Tibial nerve (tissue), 4 donors: ENCODE results near the gene HTR1A. TPM values are rescaled to one million over a fixed set of nuclear protein-coding genes. Genes with fewer than 3 reads are reported as not detected.

Experiments used
- DNase-seq, 2 donors: peaks; one replicate each; pipeline ENCODE4 v3.0.0-alpha.2; 2019; ENCODE audit warnings: low spot score in 2 of 2
- H3K27ac ChIP-seq, 4 donors: fragments of 200-600 bp; sonication (generic) in 3 of 4; one replicate each; pipeline ENCODE4 v1.5.1; 2017 to 2019; ENCODE audit warnings: mild to moderate bottlenecking in 1 of 4
- H3K27me3 ChIP-seq, 2 donors: fragments of 200-600 bp; sonication (generic) in 1 of 2; one replicate each; pipeline versions ENCODE4 v1.5.1 to v1.6.0; 2017 to 2019
- H3K36me3 ChIP-seq, 3 donors: fragments of 200-600 bp; sonication (generic); one replicate each; pipeline ENCODE4 v1.5.1; 2018 to 2019
- H3K4me1 ChIP-seq, 4 donors: fragments of 200-600 bp; sonication (generic) in 3 of 4; one replicate each; pipeline ENCODE4 v1.5.1; 2017 to 2019
- H3K4me3 ChIP-seq, 4 donors: fragments of 200-600 bp; sonication (generic) in 3 of 4; one replicate each; pipeline ENCODE4 v1.5.1; 2017 to 2019; ENCODE audit warnings: mild to moderate bottlenecking in 1 of 4, moderate library complexity in 1 of 4
- H3K9me3 ChIP-seq, 4 donors: fragments of 200-600 bp; sonication (generic) in 3 of 4; one replicate each; pipeline ENCODE4 v1.5.1; 2017 to 2019
- EP300 ChIP-seq, 2 donors: sonication (generic); formaldehyde crosslinking; IDR thresholded peaks; one replicate each; pipeline ENCODE4 v1.6.1; 2017; ENCODE audit warnings: antibody characterized with exemption in 2 of 2, mild to moderate bottlenecking in 1 of 2
- POLR2A ChIP-seq, 2 donors: fragments of 450-650 bp; IDR thresholded peaks; one replicate each; pipeline ENCODE4 v1.6.1; 2017; ENCODE audit warnings: antibody characterized with exemption in 2 of 2, mild to moderate bottlenecking in 2 of 2, moderate library complexity in 2 of 2
- WGBS, 2 donors: methylation state at CpG; one replicate each; pipeline ENCODE4 v1.1.5; 2018; 5-methylcytosine and 5-hydroxymethylcytosine counted together
- total RNA-seq, 4 donors: library from RNA; depleted of rRNA; stranded (reverse); fragments of >200 nt; gene quantifications; one replicate each; pipeline ENCODE4 v1.1.0, GENCODE V29; 2016
- TF ChIP-seq, protein P1 (sequence below), 5 experiments: fragments of 200-600 bp in 3 of 5; fragments of 450-650 bp in 2 of 5; sonication (generic) in 3 of 5; IDR thresholded peaks; one replicate each; pipeline ENCODE4 v1.5.1; 2016 to 2019; ENCODE audit warnings: antibody characterized with exemption in 5 of 5, mild to moderate bottlenecking in 3 of 5, moderate library complexity in 2 of 5

The HTR1A gene
- total RNA-seq, 4 donors from 2014 or later, result not detected

DNA sequence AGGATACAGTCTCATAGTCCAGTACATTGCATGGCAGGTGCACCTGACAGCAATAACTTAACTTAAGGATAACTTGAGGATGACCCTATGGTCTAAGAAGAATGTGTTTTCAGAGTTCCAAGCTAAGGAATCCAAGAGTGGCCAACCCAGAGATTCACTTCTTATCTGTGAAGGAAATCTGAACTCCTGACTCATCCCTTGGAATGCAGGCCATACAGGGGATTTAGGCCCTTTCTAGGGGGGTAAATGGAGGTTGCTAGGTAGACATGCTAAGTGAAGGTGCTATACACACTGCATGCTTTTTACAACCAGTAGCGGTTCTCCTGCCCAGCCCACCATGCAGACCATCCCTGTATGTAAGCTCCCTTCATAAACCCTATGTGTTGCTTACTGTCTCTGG lies 50.4 kb downstream of the HTR1A start:
- Histone ChIP-seq H3K27me3 (no peaks in the 10 kb centered on the region), H3K36me3 (no peaks in the 10 kb centered on the region), H3K27ac (no peak overlapping the region), H3K4me3 (no peak overlapping the region), H3K4me1 (no peaks in the 10 kb centered on the region), H3K9me3 (no peaks in the 10 kb centered on the region)
- no peak for DNase-seq
- 93 to 100% methylated on average over 1 of the region's 1 CpG for WGBS, 2 donors
- TF ChIP-seq, protein P1, sequence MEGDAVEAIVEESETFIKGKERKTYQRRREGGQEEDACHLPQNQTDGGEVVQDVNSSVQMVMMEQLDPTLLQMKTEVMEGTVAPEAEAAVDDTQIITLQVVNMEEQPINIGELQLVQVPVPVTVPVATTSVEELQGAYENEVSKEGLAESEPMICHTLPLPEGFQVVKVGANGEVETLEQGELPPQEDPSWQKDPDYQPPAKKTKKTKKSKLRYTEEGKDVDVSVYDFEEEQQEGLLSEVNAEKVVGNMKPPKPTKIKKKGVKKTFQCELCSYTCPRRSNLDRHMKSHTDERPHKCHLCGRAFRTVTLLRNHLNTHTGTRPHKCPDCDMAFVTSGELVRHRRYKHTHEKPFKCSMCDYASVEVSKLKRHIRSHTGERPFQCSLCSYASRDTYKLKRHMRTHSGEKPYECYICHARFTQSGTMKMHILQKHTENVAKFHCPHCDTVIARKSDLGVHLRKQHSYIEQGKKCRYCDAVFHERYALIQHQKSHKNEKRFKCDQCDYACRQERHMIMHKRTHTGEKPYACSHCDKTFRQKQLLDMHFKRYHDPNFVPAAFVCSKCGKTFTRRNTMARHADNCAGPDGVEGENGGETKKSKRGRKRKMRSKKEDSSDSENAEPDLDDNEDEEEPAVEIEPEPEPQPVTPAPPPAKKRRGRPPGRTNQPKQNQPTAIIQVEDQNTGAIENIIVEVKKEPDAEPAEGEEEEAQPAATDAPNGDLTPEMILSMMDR (IDR thresholded peaks at IDR 0.05), result no peak
- TF ChIP-seq EP300 (IDR thresholded peaks at IDR 0.05) (no peak), POLR2A (IDR thresholded peaks at IDR 0.05) (no peak)

Other genes starting within 250 kb of the HTR1A start
- gene RNF180, start 203.4 kb upstream of the HTR1A start, total RNA-seq, result 10 to 100 TPM in 2 of 4 donors, 1 to 10 TPM in 2; 6.0 to 13.1 (median 10.1) TPM